MCF 10A (cell line): ENCODE results near the gene PRLR. TPM values are rescaled to one million over a fixed set of nuclear protein-coding genes. Genes with fewer than 3 reads are reported as not detected.

Source experiments
- BruUV-seq: library from RNA; stranded (reverse); fragments of 400-500 nt; replicated peaks from 2 replicates; lab custom pipeline; 2021; lab: Mats Ljungman, UMichigan
- CTCF ChIA-PET: fragments of 300-600 bp; sonication (Branson Sonifier 250); formaldehyde crosslinking; extraction: SDS; loops from one replicate; lab custom pipeline; 2021; ENCODE audit warnings: antibody characterized with exemption, inconsistent platforms; lab: Yijun Ruan, JAX
- POLR2A ChIA-PET: fragments of 300-600, 350-650 bp; sonication (Branson Sonifier 250); formaldehyde crosslinking; extraction: SDS; loops from one replicate; lab custom pipeline; 2020; ENCODE audit warnings: antibody characterized with exemption, inconsistent platforms; lab: Yijun Ruan, JAX
- DNase-seq: peaks from one replicate; pipeline ENCODE4 v3.0.0-alpha.2; 2018; ENCODE audit not compliant: unreplicated experiment
- H3K27ac Mint-ChIP-seq: one replicate; pipeline ENCODE4 v1.8.0; 2022; ENCODE audit warnings: mild to moderate bottlenecking, low read depth, mixed read lengths; ENCODE audit not compliant: unreplicated experiment
- H3K27me3 Mint-ChIP-seq: one replicate; pipeline ENCODE4 v1.8.0; 2022; ENCODE audit warnings: mixed read lengths; ENCODE audit not compliant: insufficient read depth, unreplicated experiment
- H3K36me3 Mint-ChIP-seq: one replicate; pipeline ENCODE4 v1.8.0; 2022; ENCODE audit warnings: mild to moderate bottlenecking, moderate library complexity, mixed read lengths; ENCODE audit not compliant: insufficient read depth, unreplicated experiment
- H3K4me1 Mint-ChIP-seq: one replicate; pipeline ENCODE4 v1.8.0; 2022; ENCODE audit warnings: mixed read lengths; ENCODE audit not compliant: insufficient read depth, unreplicated experiment
- H3K4me3 Mint-ChIP-seq: one replicate; pipeline ENCODE4 v1.8.0; 2022; ENCODE audit warnings: mild to moderate bottlenecking, moderate library complexity, mixed read lengths; ENCODE audit not compliant: unreplicated experiment
- H3K9me3 Mint-ChIP-seq: one replicate; pipeline ENCODE4 v1.8.0; 2022; ENCODE audit warnings: mixed read lengths; ENCODE audit not compliant: unreplicated experiment
- CTCF ChIP-seq: fragments of 200-600 bp; IDR thresholded peaks from one replicate; pipeline ENCODE4 v1.8.0; 2022; ENCODE audit warnings: antibody characterized with exemption, mild to moderate bottlenecking; ENCODE audit not compliant: unreplicated experiment
- intact Hi-C: fragments of 100-400 bp; cut with micrococcal nuclease; formaldehyde crosslinking; loops from 2 replicates; pipeline ENCODE4 v1.14.1; 2022
- total RNA-seq: library from RNA; stranded (reverse); gene quantifications from 2 replicates; pipeline ENCODE4 v1.2.3, GENCODE V29; 2022

The PRLR gene
- total RNA-seq, 1 experiment from 2014 or later, result 0.16 TPM

- no peak for DNase-seq
- intact Hi-C loops, result no loop called here
- CTCF ChIA-PET, result interaction anchor here (4.2 kb wide), 1 partner anchor 829 kb away, joined by 22 read pairs; no protein-coding TSS in a partner anchor
Observed at GRCh38 chr5:35096932-35097331, 133.4 kb downstream of the PRLR start.

GRCh38 chr5:35096216-35096615 is 134.1 kb downstream of the PRLR start:
- POLR2A ChIA-PET, result no interaction called here
- TF ChIP-seq CTCF, result no peak
- no peak for DNase-seq
- Mint-ChIP-seq H3K27ac (no peak overlapping the region), H3K4me3 (no peak overlapping the region), H3K4me1 (no peaks in the 10 kb centered on the region), H3K36me3 (no peaks in the 10 kb centered on the region), H3K9me3 (no peaks in the 10 kb centered on the region), H3K27me3 (no peaks in the 10 kb centered on the region)
- CTCF ChIA-PET, result interaction anchor here (4.2 kb wide), 1 partner anchor 830 kb away, joined by 22 read pairs; no protein-coding TSS in a partner anchor
- no TSS peak for BruUV-seq
- intact Hi-C loops, result no loop called here

More at GRCh38 chr5:35096932-35097331, 133.4 kb downstream of the PRLR start:
- Mint-ChIP-seq H3K4me1 (no peaks in the 10 kb centered on the region), H3K27ac (no peak overlapping the region), H3K4me3 (no peak overlapping the region), H3K9me3 (no peaks in the 10 kb centered on the region), H3K27me3 (no peaks in the 10 kb centered on the region), H3K36me3 (no peaks in the 10 kb centered on the region)
- no TSS peak for BruUV-seq
- no peak for TF ChIP-seq CTCF
- POLR2A ChIA-PET, result no interaction called here

- Mint-ChIP-seq H3K4me1 (no peaks in the 10 kb centered on the region), H3K36me3 (no peaks in the 10 kb centered on the region), H3K27me3 (no peaks in the 10 kb centered on the region), H3K4me3 (no peak overlapping the region), H3K9me3 (no peaks in the 10 kb centered on the region), H3K27ac (no peak overlapping the region)
- no peak for DNase-seq
- CTCF ChIA-PET, result interaction anchor here (0.7 to 4.2 kb wide), 2 partner anchors 118 to 831 kb away, joined by 3 to 22 read pairs; no protein-coding TSS in a partner anchor
- no peak for TF ChIP-seq CTCF
- intact Hi-C loops, result no loop called here
- POLR2A ChIA-PET, result no interaction called here
- no TSS peak for BruUV-seq
Observed at GRCh38 chr5:35095366-35095765, 134.9 kb downstream of the PRLR start.

GRCh38 chr5:35094948-35095347 is 135.3 kb downstream of the PRLR start:
- TF ChIP-seq CTCF, result no peak
- intact Hi-C loops, result no loop called here
- DNase-seq, result no peak
- Mint-ChIP-seq H3K27ac (no peak overlapping the region), H3K27me3 (no peaks in the 10 kb centered on the region), H3K36me3 (no peaks in the 10 kb centered on the region), H3K4me3 (no peak overlapping the region), H3K9me3 (no peaks in the 10 kb centered on the region), H3K4me1 (no peaks in the 10 kb centered on the region)
- CTCF ChIA-PET, result interaction anchor here (0.7 to 4.2 kb wide), 2 partner anchors 118 to 831 kb away, joined by 3 to 22 read pairs; no protein-coding TSS in a partner anchor
- POLR2A ChIA-PET, result no interaction called here
- BruUV-seq, result no TSS peak
